B cell (primary cell): ENCODE measurements around the gene AASDHPPT. TPM values are rescaled to one million over a fixed set of nuclear protein-coding genes. Genes with fewer than 3 reads are reported as not detected.

Source experiments
- ATAC-seq: fragments of 200-7000 bp; cut with Tn5 transposase; one replicate; pipeline ENCODE4 v1.10.0; 2021; ENCODE audit warnings: low read depth, mild to moderate bottlenecking, moderate number of reproducible peaks, moderate library complexity
- CTCF ChIA-PET: fragments of 350-600 bp; sonication (Branson Sonifier 250); formaldehyde crosslinking; loops from one replicate; lab custom pipeline; 2021; ENCODE audit warnings: antibody characterized with exemption, inconsistent platforms; lab: Charles Lee
- POLR2A ChIA-PET: fragments of 350-600 bp; sonication (Branson Sonifier 250); formaldehyde crosslinking; loops from one replicate; lab custom pipeline; 2021; ENCODE audit warnings: antibody characterized with exemption; lab: Charles Lee
- DNase-seq: peaks from one replicate; pipeline ENCODE4 v3.0.0; 2013
- H2AFZ ChIP-seq: 2 replicates; pipeline ENCODE4 v1.6.1; 2012; ENCODE audit warnings: mild to moderate bottlenecking, low read depth, low read length; ENCODE audit not compliant: insufficient read depth, poor library complexity, severe bottlenecking
- H3K27ac ChIP-seq, 2 donors: 1 replicate in 1 of 2; 2 replicates in 1 of 2; pipeline ENCODE4 v1.5.1; 2012 to 2013; ENCODE audit warnings: low read length in 2 of 2, mild to moderate bottlenecking in 2 of 2, moderate library complexity in 1 of 2
- H3K27me3 ChIP-seq, 4 experiments: fragments of 200-600 bp in 1 of 4; sonication (generic) in 1 of 4; replicated peaks in 1 of 4; 1 replicate in 2 of 4; 2 replicates in 2 of 4; pipeline versions ENCODE4 v1.6.1 to v1.7.0; 2013 to 2016; ENCODE audit warnings: low read length in 3 of 4, mild to moderate bottlenecking in 2 of 4, mixed read lengths in 1 of 4, moderate library complexity in 1 of 4; ENCODE audit not compliant: insufficient read depth in 4 of 4, control insufficient read depth in 3 of 4; ENCODE audit errors: control extremely low read depth in 1 of 4
- H3K36me3 ChIP-seq, 2 experiments: replicated peaks in 1 of 2; 1 replicate in 1 of 2; 2 replicates in 1 of 2; pipeline versions ENCODE4 v1.6.1 to v1.7.1; 2013; ENCODE audit warnings: low read length in 1 of 2; ENCODE audit not compliant: insufficient read depth in 2 of 2, control insufficient read depth in 1 of 2; ENCODE audit errors: control extremely low read depth in 1 of 2, extremely low read depth in 1 of 2
- H3K4me1 ChIP-seq, 2 donors: fragments of 200-600 bp in 1 of 2; sonication (generic) in 1 of 2; 1 replicate in 1 of 2; 2 replicates in 1 of 2; pipeline versions ENCODE4 v1.5.1 to v1.6.1; 2013 to 2017; ENCODE audit warnings: low read length in 2 of 2; ENCODE audit not compliant: control insufficient read depth in 2 of 2, insufficient read depth in 2 of 2
- H3K4me2 ChIP-seq: replicated peaks from 2 replicates; pipeline ENCODE3; 2012; ENCODE audit warnings: mild to moderate bottlenecking, low read depth, low read length; ENCODE audit not compliant: poor library complexity, severe bottlenecking
- H3K4me3 ChIP-seq, 5 experiments: fragments of 200-600 bp in 1 of 5; sonication (generic) in 1 of 5; 1 replicate in 3 of 5; 2 replicates in 2 of 5; pipeline versions ENCODE4 v1.5.1 to v1.7.0; 2011 to 2016; ENCODE audit warnings: low read length in 4 of 5, mild to moderate bottlenecking in 4 of 5, low read depth in 2 of 5, control low read depth in 1 of 5, moderate library complexity in 1 of 5; ENCODE audit not compliant: insufficient read depth in 1 of 5; ENCODE audit errors: control extremely low read depth in 1 of 5, extremely low read depth in 1 of 5
- H3K79me2 ChIP-seq: fragments of 200-600 bp; sonication (generic); one replicate; pipeline ENCODE4 v1.6.0; 2016; ENCODE audit warnings: low read length; ENCODE audit not compliant: control insufficient read depth, insufficient read depth
- H3K9ac ChIP-seq: fragments of 200-600 bp; sonication (generic); 2 replicates; pipeline ENCODE4 v1.6.1; 2017; ENCODE audit warnings: mild to moderate bottlenecking, low read length, moderate library complexity
- H3K9me3 ChIP-seq, 3 donors: one replicate each; pipeline versions ENCODE4 v1.6.1 to v1.7.1; 2013; ENCODE audit warnings: low read length in 2 of 3; ENCODE audit not compliant: control insufficient read depth in 2 of 3, insufficient read depth in 1 of 3; ENCODE audit errors: control extremely low read depth in 1 of 3
- H4K20me1 ChIP-seq: 2 replicates; pipeline ENCODE4 v1.6.0; 2012; ENCODE audit warnings: mild to moderate bottlenecking, low read length; ENCODE audit not compliant: insufficient read depth, control insufficient read depth, poor library complexity, severe bottlenecking
- H3K27ac Mint-ChIP-seq: one replicate; pipeline ENCODE4 v1.8.0; 2021; ENCODE audit warnings: mixed read lengths
- H3K27me3 Mint-ChIP-seq: one replicate; pipeline ENCODE4 v1.8.0; 2021; ENCODE audit warnings: mixed read lengths
- H3K4me1 Mint-ChIP-seq: one replicate; pipeline ENCODE4 v1.8.0; 2021; ENCODE audit warnings: mixed read lengths
- H3K4me3 Mint-ChIP-seq: one replicate; pipeline ENCODE4 v1.8.0; 2021; ENCODE audit warnings: mixed read lengths
- H3K9me3 Mint-ChIP-seq: one replicate; pipeline ENCODE4 v1.8.0; 2022; ENCODE audit warnings: mixed read lengths; ENCODE audit not compliant: insufficient read depth
- EZH2 ChIP-seq: IDR thresholded peaks from 2 replicates; pipeline ENCODE4 v1.6.1; 2012; ENCODE audit warnings: borderline replicate concordance, low read depth, mild to moderate bottlenecking, moderate library complexity, low read length; ENCODE audit not compliant: insufficient read depth, poor library complexity, severe bottlenecking
- WGBS: methylation state at CpG from one replicate; pipeline ENCODE4 v1.1.5; 2013; ENCODE audit warnings: missing lambda C conversion rate; ENCODE audit not compliant: insufficient coverage; 5-methylcytosine and 5-hydroxymethylcytosine counted together
- intact Hi-C: fragments of 100-400 bp; cut with micrococcal nuclease; formaldehyde crosslinking; loops from one replicate; pipeline ENCODE4 v1.10.0; 2022
- polyA plus RNA-seq: library from polyadenylated mRNA; depleted of rRNA; stranded (reverse); fragments of >200 nt; gene quantifications from 2 replicates; pipeline ENCODE4 v1.2.3, GENCODE V29; 2012
- total RNA-seq, 2 donors: library from RNA; stranded (reverse); fragments of 120-200 nt in 1 of 2; gene quantifications; 1 replicate in 1 of 2; 2 replicates in 1 of 2; pipeline versions ENCODE4 v1.2.3 to v1.2.4, GENCODE V29; 2013 to 2022
- TF ChIP-seq, protein P1 (sequence below): fragments of 200-600 bp; IDR thresholded peaks from one replicate; pipeline ENCODE4 v1.8.0; 2022; ENCODE audit warnings: antibody characterized with exemption, mild to moderate bottlenecking

The AASDHPPT gene
- total and polyA plus RNA-seq, 2 donors (not counting 1 experiment from before 2014, with no cell fraction given): 12.6 to 25.5 TPM

DNA sequence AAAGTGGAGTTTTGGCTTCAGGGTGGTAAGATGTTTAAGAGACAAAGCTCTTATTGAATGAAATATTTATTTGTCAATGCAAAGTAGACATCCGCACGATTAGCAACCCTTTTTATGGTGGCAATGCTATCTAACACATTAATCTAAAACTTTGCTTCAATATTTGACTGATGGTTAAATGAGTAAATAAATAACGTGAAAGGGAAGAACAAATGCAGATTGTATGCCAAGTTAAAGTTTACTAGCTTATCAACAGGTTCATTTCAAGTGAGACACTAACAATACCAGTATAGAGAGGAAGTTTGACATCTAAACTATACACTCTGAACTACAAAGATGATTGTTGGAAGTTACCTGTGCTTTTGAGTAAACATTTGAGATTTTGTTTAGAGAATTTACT, 50.1 kb downstream of the AASDHPPT start:
- H3K27me3 Mint-ChIP-seq: peaks cover 13% of the 10 kb centered on the region
- DNase-seq (no peak), ATAC-seq (no peak)
- H3K4me2 ChIP-seq: no peak overlapping the region
- CTCF ChIA-PET: no interaction called here
- WGBS: no CpG with 5 or more reads among the region's 3 CpGs
- no peak overlapping the region for H3K27ac ChIP-seq
- no peak overlapping the region for H2AFZ ChIP-seq
- no peaks in the 10 kb centered on the region for H3K4me1 ChIP-seq
- no peak overlapping the region for H3K9ac ChIP-seq
- no peaks in the 10 kb centered on the region for H3K36me3 ChIP-seq
- no peak overlapping the region for H3K27ac Mint-ChIP-seq
- TF ChIP-seq EZH2: no peak
- no peaks in the 10 kb centered on the region for H3K4me1 Mint-ChIP-seq
- H3K9me3 Mint-ChIP-seq: no peaks in the 10 kb centered on the region
- no peaks in the 10 kb centered on the region for H3K79me2 ChIP-seq
- H3K9me3 ChIP-seq: no peaks in the 10 kb centered on the region
- POLR2A ChIA-PET: no interaction called here
- intact Hi-C loops: no loop called here
- peaks cover 0 to 4% (median 2%) of the 10 kb centered on the region in 4 experiments for H3K27me3 ChIP-seq
- H3K4me3 ChIP-seq: no peak overlapping the region
- no peaks in the 10 kb centered on the region for H4K20me1 ChIP-seq
- no peak overlapping the region for H3K4me3 Mint-ChIP-seq

DNA sequence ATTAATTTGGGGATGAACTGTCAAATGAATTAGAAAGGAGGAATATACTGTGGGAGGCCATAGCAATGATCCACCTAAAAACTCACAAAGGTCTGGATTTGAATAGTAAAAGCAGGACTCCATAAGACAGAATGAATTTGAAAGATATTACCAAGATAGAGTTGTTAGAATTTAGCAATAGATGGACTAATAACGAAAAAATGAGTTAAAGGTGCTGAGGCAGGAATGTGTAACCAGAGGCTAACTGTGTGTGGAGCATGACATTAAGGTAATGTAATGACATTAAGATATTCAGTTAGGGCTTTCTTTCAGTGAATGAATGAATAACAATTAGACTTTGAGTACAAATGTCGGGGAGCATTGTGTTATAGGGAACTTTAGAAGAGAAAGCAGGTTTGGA, 51.3 kb downstream of the AASDHPPT start:
- no peak overlapping the region for H3K4me3 ChIP-seq
- H4K20me1 ChIP-seq: no peaks in the 10 kb centered on the region
- H3K9me3 ChIP-seq: no peaks in the 10 kb centered on the region
- no peak overlapping the region for H3K9ac ChIP-seq
- no peak overlapping the region for H2AFZ ChIP-seq
- Mint-ChIP-seq H3K27ac (no peak overlapping the region), H3K27me3 (peaks cover 13% of the 10 kb centered on the region), H3K4me1 (no peaks in the 10 kb centered on the region), H3K4me3 (no peak overlapping the region), H3K9me3 (no peaks in the 10 kb centered on the region)
- 86% methylated on average over 2 of the region's 2 CpGs for WGBS
- no peak overlapping the region for H3K27ac ChIP-seq
- no peak for ATAC-seq
- intact Hi-C loops: no loop called here
- H3K79me2 ChIP-seq: no peaks in the 10 kb centered on the region
- DNase-seq: no peak
- TF ChIP-seq, protein P1, sequence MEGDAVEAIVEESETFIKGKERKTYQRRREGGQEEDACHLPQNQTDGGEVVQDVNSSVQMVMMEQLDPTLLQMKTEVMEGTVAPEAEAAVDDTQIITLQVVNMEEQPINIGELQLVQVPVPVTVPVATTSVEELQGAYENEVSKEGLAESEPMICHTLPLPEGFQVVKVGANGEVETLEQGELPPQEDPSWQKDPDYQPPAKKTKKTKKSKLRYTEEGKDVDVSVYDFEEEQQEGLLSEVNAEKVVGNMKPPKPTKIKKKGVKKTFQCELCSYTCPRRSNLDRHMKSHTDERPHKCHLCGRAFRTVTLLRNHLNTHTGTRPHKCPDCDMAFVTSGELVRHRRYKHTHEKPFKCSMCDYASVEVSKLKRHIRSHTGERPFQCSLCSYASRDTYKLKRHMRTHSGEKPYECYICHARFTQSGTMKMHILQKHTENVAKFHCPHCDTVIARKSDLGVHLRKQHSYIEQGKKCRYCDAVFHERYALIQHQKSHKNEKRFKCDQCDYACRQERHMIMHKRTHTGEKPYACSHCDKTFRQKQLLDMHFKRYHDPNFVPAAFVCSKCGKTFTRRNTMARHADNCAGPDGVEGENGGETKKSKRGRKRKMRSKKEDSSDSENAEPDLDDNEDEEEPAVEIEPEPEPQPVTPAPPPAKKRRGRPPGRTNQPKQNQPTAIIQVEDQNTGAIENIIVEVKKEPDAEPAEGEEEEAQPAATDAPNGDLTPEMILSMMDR: no peak
- TF ChIP-seq EZH2: no peak
- H3K27me3 ChIP-seq: peaks cover 0 to 4% (median 2%) of the 10 kb centered on the region in 4 experiments
- no peak overlapping the region for H3K4me2 ChIP-seq
- H3K4me1 ChIP-seq: no peaks in the 10 kb centered on the region
- no peaks in the 10 kb centered on the region for H3K36me3 ChIP-seq
- POLR2A ChIA-PET: no interaction called here
- CTCF ChIA-PET: no interaction called here
